ENCODE results near the gene PFKFB2. TPM values are rescaled to one million over a fixed set of nuclear protein-coding genes. Genes with fewer than 3 reads are reported as not detected.

The PFKFB2 gene
- 8.9 TPM for total RNA-seq (ENCODE audit: unreplicated experiment)
- long read RNA-seq, partial matches to known transcripts, result 0 of 1 reads
- long read RNA-seq, other reads (novel, unspliced or antisense), result 1 of 1 reads

DNA sequence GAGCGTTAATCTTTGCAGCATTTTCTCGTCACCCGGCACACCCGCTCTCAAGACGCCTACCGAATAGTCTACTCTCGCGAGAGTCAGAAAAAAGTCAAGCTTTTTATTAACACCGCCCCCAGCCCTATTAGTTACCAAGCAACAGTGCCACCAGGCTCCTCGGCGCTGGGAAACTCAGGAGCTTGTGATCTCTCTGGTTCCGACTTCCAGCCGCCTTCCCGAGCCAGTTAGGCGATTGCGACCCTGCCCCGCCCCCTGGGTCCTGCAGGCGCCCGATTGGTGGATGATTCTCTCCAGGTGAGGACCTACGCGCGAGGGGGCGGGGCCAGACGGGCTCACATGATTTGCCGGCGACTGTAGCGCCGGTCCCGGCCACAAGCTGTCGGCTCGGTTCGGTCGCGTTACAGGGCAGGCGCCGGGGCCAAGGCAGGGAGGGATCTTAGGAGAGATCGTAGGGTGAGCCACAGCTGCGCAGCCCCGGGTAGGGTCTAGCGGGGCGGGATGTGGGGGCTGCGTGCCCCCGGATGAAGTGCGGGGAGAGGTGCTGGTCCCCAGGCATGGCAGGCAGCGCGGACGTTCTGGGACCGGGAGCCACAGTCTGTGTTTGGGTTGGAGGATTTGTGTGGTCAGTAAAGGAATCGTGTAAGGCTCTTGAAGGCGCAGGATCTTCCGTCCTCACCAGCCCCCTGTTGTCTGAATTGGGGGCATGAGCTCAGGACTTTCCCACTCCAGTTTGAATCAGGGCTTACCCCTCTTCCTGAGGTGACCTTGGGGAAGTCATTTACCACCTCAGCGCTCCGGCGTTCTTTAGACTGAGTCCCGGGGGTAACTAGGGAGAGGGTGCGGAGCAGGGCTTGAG is at the start of gene PFKFB2:
PFKFB2 (plus strand) TSS at position 365 of the 859 bp plus-strand sequence. CDS start 1,443 bp downstream, outside the sequence.
- no peaks in the 10 kb centered on the region for H3K9me3 Mint-ChIP-seq (ENCODE audit: unreplicated experiment)
- peak; percentile 95 for DNase-seq (ENCODE audit: low spot score)
- peaks cover 25% of the 10 kb centered on the region for H3K4me1 Mint-ChIP-seq (ENCODE audit: unreplicated experiment)
- H3K27ac Mint-ChIP-seq (ENCODE audit: unreplicated experiment), result peak within 1 kb of the TSS; percentile 92
- peaks cover 8% of the 10 kb centered on the region for H3K27me3 Mint-ChIP-seq (ENCODE audit: unreplicated experiment)
- TF ChIP-seq, protein P1, sequence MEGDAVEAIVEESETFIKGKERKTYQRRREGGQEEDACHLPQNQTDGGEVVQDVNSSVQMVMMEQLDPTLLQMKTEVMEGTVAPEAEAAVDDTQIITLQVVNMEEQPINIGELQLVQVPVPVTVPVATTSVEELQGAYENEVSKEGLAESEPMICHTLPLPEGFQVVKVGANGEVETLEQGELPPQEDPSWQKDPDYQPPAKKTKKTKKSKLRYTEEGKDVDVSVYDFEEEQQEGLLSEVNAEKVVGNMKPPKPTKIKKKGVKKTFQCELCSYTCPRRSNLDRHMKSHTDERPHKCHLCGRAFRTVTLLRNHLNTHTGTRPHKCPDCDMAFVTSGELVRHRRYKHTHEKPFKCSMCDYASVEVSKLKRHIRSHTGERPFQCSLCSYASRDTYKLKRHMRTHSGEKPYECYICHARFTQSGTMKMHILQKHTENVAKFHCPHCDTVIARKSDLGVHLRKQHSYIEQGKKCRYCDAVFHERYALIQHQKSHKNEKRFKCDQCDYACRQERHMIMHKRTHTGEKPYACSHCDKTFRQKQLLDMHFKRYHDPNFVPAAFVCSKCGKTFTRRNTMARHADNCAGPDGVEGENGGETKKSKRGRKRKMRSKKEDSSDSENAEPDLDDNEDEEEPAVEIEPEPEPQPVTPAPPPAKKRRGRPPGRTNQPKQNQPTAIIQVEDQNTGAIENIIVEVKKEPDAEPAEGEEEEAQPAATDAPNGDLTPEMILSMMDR (IDR thresholded peaks at IDR 0.05; ENCODE audit: unreplicated experiment), result peak; percentile 14
- peaks cover 3% of the 10 kb centered on the region for H3K36me3 Mint-ChIP-seq (ENCODE audit: low read depth, unreplicated experiment)
- H3K4me3 Mint-ChIP-seq (ENCODE audit: unreplicated experiment), result peak within 1 kb of the TSS; percentile 87

DNA sequence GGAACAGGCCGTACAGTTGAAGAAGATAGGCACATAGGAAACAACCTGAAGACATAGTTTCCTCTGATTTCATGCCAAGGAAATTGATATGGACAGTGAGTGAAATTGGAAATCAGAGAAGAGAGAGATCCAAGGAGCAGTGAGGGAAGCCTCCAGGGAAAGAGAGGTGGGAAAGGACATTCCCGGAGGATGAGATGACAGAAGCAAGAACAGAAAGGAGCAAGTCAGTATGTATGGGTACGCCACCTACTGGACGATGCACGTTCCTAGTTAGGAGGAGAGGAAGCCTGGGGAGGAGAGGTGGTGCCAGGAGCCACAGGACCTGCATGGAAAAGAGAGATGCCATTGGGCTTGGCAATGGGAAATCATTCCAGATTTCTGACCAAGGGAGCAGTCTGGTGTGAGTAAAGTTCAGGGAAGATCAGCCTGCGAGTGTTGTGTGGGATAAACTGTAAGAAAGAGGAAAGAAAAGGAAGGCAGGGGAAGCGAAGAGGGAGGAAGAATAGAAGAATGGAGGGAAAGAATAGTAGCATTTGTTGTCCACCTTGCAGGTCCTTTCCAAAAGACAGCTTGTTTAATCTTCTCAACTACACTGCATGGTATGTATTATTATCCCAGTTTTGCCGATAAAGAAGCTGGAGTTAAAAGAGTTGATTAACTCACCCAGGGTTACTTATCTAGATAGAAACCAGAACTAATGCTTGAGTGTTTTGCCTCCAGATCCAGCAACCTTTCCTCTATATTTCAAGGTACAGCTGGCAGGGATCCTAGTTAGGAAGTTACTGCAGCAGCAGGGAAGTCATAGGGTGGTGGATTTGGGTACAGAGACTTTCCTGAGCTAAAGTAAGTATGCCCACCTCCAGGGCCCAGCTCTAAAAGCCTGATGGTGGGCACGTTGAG is 47.9 kb upstream of the PFKFB2 start:
- no peak overlapping the region for H3K27ac Mint-ChIP-seq (ENCODE audit: unreplicated experiment)
- H3K27me3 Mint-ChIP-seq (ENCODE audit: unreplicated experiment), result no peaks in the 10 kb centered on the region
- no peak overlapping the region for H3K4me3 Mint-ChIP-seq (ENCODE audit: unreplicated experiment)
- peaks cover 12% of the 10 kb centered on the region for H3K4me1 Mint-ChIP-seq (ENCODE audit: unreplicated experiment)
- peak; percentile 67 for DNase-seq (ENCODE audit: low spot score)
- TF ChIP-seq, protein P1 (IDR thresholded peaks at IDR 0.05; ENCODE audit: unreplicated experiment), result peak; percentile 64
- H3K36me3 Mint-ChIP-seq (ENCODE audit: low read depth, unreplicated experiment), result no peaks in the 10 kb centered on the region
- H3K9me3 Mint-ChIP-seq (ENCODE audit: unreplicated experiment), result no peaks in the 10 kb centered on the region

DNA sequence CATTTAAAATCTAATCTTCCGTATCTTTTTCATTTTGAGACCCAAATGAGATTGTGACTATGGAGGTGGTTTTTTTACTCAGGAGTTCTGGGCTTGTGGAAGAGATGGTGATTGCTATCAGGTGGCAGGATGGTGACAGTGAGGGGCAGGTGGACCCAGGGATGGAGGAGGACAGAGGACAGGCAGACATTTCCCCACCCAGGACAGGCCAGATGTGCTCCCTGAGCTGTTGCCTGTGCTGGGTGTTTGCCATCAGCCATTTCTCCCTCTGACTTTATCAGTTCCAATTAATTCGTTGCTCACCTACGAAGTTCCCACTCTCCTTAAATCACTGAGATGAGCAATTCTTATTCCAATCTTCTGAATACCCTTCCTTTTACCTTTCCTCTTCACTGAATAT is 47.0 kb upstream of the PFKFB2 start:
- H3K4me1 Mint-ChIP-seq (ENCODE audit: unreplicated experiment), result peaks cover 12% of the 10 kb centered on the region
- TF ChIP-seq, protein P1 (IDR thresholded peaks at IDR 0.05; ENCODE audit: unreplicated experiment), result no peak
- no peak for DNase-seq (ENCODE audit: low spot score)
- no peaks in the 10 kb centered on the region for H3K36me3 Mint-ChIP-seq (ENCODE audit: low read depth, unreplicated experiment)
- H3K4me3 Mint-ChIP-seq (ENCODE audit: unreplicated experiment), result no peak overlapping the region
- no peak overlapping the region for H3K27ac Mint-ChIP-seq (ENCODE audit: unreplicated experiment)
- H3K27me3 Mint-ChIP-seq (ENCODE audit: unreplicated experiment), result no peaks in the 10 kb centered on the region
- no peaks in the 10 kb centered on the region for H3K9me3 Mint-ChIP-seq (ENCODE audit: unreplicated experiment)

DNA sequence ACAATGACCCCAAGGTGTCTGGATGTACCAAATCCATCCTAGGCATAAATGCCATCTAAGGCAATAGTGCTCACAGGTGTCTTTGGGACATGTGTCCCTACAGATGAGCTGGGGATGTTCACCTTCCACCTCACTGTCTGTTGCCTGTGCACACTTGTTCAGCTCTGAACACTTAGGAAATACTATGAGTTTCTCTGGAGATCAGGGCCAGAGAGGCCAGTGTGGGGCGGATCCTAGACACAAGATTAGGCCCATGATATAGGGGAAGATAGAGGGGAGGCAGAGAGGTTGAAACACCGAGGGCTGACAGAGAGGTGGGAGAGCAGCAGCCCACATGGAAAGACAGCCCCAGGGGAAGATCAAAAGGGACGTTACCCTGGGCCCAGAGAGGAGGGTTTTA is 46.2 kb upstream of the PFKFB2 start:
- H3K27ac Mint-ChIP-seq (ENCODE audit: unreplicated experiment), result no peak overlapping the region
- no peaks in the 10 kb centered on the region for H3K9me3 Mint-ChIP-seq (ENCODE audit: unreplicated experiment)

More for the DNA sequence above, 46.2 kb upstream of the PFKFB2 start:
- H3K27me3 Mint-ChIP-seq (ENCODE audit: unreplicated experiment), result no peaks in the 10 kb centered on the region
- no peaks in the 10 kb centered on the region for H3K36me3 Mint-ChIP-seq (ENCODE audit: low read depth, unreplicated experiment)
- no peak for DNase-seq (ENCODE audit: low spot score)
- TF ChIP-seq, protein P1 (IDR thresholded peaks at IDR 0.05; ENCODE audit: unreplicated experiment), result no peak
- no peak overlapping the region for H3K4me3 Mint-ChIP-seq (ENCODE audit: unreplicated experiment)
- peaks cover 12% of the 10 kb centered on the region for H3K4me1 Mint-ChIP-seq (ENCODE audit: unreplicated experiment)

Measured in endothelial cell (in vitro differentiated cells).